Measurements from ENCODE around the gene JMJD4.

JMJD4 gene

DNA sequence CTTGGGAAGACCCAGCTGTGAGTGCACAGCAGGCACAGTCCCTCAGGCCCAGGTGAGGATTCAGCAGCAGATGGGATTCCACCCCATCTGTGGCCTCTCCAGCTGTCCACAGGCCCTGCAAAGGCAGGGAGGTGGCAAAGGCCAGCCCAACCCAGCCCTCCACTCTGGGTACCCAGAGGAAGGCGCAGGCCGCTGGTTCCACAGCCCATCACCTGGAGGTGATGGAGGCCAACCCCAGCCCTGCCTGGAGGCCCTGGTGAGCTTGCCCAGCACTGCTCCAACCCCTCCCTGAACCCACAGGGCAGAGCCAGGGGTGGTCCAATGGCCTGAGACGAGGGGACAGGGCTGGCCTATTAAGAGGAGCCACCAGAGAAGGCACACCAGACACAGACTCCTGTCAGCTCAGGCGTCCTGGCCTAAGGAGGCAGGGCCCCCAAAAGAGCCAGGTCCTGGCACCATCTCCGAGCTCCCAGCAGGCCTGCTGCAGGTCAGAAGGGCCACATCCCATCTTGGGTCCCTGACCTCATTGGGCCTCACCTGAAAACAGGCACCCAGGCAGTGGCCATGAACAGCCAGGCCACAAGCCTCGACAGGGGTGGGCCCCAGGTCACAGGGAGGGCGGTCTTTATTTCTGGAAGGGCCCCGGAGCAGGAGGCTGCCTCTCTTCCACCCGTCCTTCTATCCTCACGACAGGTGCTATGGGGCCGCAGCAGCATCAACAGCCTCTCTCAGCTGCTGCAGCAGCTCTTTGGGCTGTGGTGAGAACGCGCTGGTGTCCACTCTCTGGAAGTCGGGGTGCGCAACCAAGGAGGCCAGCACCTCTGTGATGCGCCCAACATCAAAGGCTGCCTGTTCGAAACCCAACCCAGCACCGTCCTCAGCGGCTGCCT, 3.2 kb downstream of the JMJD4 start:
- H3K36me3 Mint-ChIP-seq (ENCODE audit: insufficient read depth): peaks cover 21% of the 10 kb centered on the region

DNA sequence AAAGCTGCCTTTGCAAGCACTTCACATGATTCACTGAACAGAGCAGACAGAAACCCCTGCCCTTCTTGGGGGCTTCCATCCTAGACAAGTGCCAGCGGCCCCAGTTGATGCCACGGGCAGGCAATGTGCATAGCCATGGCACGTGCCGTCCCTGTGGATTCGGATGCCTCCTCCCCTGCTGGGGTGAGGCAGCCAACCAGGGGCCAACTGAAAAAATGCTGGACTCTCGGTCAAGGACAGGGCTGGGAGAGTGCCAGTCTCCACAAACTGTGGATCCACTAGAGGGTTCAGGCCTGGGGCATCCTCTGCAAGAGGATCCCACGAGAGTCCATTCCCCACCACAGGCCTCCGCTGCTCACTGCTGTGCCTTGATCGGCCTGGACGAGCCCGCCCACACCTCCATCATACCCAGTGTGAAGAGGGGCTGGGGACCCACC, 3.8 kb downstream of the JMJD4 start:
- DNase-seq (ENCODE audit: low spot score in 2 of 2): no peak
- H3K4me1 Mint-ChIP-seq: peaks cover 55% of the 10 kb centered on the region
- no peaks in the 10 kb centered on the region for H3K27me3 Mint-ChIP-seq
- no peak overlapping the region for H3K27ac Mint-ChIP-seq (ENCODE audit: low read depth)
- ATAC-seq (replicated peaks; ENCODE audit: extremely low read depth, poor library complexity, severe bottlenecking): no peak
- peaks cover 21% of the 10 kb centered on the region for H3K36me3 Mint-ChIP-seq (ENCODE audit: insufficient read depth)
- no peak overlapping the region for H3K4me3 Mint-ChIP-seq
- H3K9me3 Mint-ChIP-seq: no peaks in the 10 kb centered on the region

More for the DNA sequence above, 3.2 kb downstream of the JMJD4 start:
- ATAC-seq (replicated peaks; ENCODE audit: extremely low read depth, poor library complexity, severe bottlenecking): no peak
- no peak for DNase-seq (ENCODE audit: low spot score in 2 of 2)
- Mint-ChIP-seq H3K4me1 (peaks cover 60% of the 10 kb centered on the region), H3K4me3 (no peak overlapping the region), H3K9me3 (no peaks in the 10 kb centered on the region), H3K27ac (ENCODE audit: low read depth) (no peak overlapping the region), H3K27me3 (no peaks in the 10 kb centered on the region)

- no peak overlapping the region for H3K27ac Mint-ChIP-seq (ENCODE audit: low read depth)
- no peaks in the 10 kb centered on the region for H3K27me3 Mint-ChIP-seq
- H3K36me3 Mint-ChIP-seq (ENCODE audit: insufficient read depth): peaks cover 16% of the 10 kb centered on the region
- DNase-seq (ENCODE audit: low spot score in 2 of 2) (no peak), ATAC-seq (replicated peaks; ENCODE audit: extremely low read depth, poor library complexity, severe bottlenecking) (no peak)
- H3K4me1 Mint-ChIP-seq: peaks cover 49% of the 10 kb centered on the region
- no peaks in the 10 kb centered on the region for H3K9me3 Mint-ChIP-seq
- peak overlapping the region; percentile 79 for H3K4me3 Mint-ChIP-seq
Measured at GRCh38 chr1:227730630-227731151, 4.4 kb downstream of the JMJD4 start.

GRCh38 chr1:227729881-227730629, 5.0 kb downstream of the JMJD4 start:
- DNase-seq (ENCODE audit: low spot score in 2 of 2) (no peak), ATAC-seq (replicated peaks; ENCODE audit: extremely low read depth, poor library complexity, severe bottlenecking) (no peak)
- Mint-ChIP-seq H3K27ac (ENCODE audit: low read depth) (peak overlapping the region; percentile 60), H3K9me3 (no peaks in the 10 kb centered on the region), H3K4me1 (peaks cover 47% of the 10 kb centered on the region), H3K4me3 (peak overlapping the region; percentile 79), H3K27me3 (no peaks in the 10 kb centered on the region), H3K36me3 (ENCODE audit: insufficient read depth) (peaks cover 13% of the 10 kb centered on the region)

GRCh38 chr1:227729144-227729880, 5.8 kb downstream of the JMJD4 start:
- DNase-seq (ENCODE audit: low spot score in 2 of 2): no peak
- Mint-ChIP-seq H3K36me3 (ENCODE audit: insufficient read depth) (peaks cover 8% of the 10 kb centered on the region), H3K4me1 (peaks cover 43% of the 10 kb centered on the region), H3K9me3 (no peaks in the 10 kb centered on the region), H3K4me3 (peak overlapping the region; percentile 79), H3K27me3 (peaks cover 3% of the 10 kb centered on the region), H3K27ac (ENCODE audit: low read depth) (peak overlapping the region; percentile 60)
- ATAC-seq (replicated peaks; ENCODE audit: extremely low read depth, poor library complexity, severe bottlenecking): no peak

GRCh38 chr1:227728892-227729143, 6.3 kb downstream of the JMJD4 start:
- peaks cover 38% of the 10 kb centered on the region for H3K4me1 Mint-ChIP-seq
- peak overlapping the region; percentile 74 for H3K27ac Mint-ChIP-seq (ENCODE audit: low read depth)
- peaks cover 8% of the 10 kb centered on the region for H3K36me3 Mint-ChIP-seq (ENCODE audit: insufficient read depth)
- H3K27me3 Mint-ChIP-seq: peaks cover 8% of the 10 kb centered on the region
- DNase-seq (ENCODE audit: low spot score in 2 of 2) (no peak), ATAC-seq (replicated peaks; ENCODE audit: extremely low read depth, poor library complexity, severe bottlenecking) (no peak)
- H3K9me3 Mint-ChIP-seq: no peaks in the 10 kb centered on the region
- H3K4me3 Mint-ChIP-seq: peak overlapping the region; percentile 79

GRCh38 chr1:227728059-227728891, 6.8 kb downstream of the JMJD4 start:
- peak overlapping the region; percentile 74 for H3K27ac Mint-ChIP-seq (ENCODE audit: low read depth)
- peaks cover 1% of the 10 kb centered on the region for H3K9me3 Mint-ChIP-seq
- peaks cover 13% of the 10 kb centered on the region for H3K27me3 Mint-ChIP-seq
- peaks cover 33% of the 10 kb centered on the region for H3K4me1 Mint-ChIP-seq
- peaks cover 4% of the 10 kb centered on the region for H3K36me3 Mint-ChIP-seq (ENCODE audit: insufficient read depth)
- H3K4me3 Mint-ChIP-seq: peak overlapping the region; percentile 79
- no peak for DNase-seq (ENCODE audit: low spot score in 2 of 2)
- peak; percentile 26 for ATAC-seq (replicated peaks; ENCODE audit: extremely low read depth, poor library complexity, severe bottlenecking)

DNA sequence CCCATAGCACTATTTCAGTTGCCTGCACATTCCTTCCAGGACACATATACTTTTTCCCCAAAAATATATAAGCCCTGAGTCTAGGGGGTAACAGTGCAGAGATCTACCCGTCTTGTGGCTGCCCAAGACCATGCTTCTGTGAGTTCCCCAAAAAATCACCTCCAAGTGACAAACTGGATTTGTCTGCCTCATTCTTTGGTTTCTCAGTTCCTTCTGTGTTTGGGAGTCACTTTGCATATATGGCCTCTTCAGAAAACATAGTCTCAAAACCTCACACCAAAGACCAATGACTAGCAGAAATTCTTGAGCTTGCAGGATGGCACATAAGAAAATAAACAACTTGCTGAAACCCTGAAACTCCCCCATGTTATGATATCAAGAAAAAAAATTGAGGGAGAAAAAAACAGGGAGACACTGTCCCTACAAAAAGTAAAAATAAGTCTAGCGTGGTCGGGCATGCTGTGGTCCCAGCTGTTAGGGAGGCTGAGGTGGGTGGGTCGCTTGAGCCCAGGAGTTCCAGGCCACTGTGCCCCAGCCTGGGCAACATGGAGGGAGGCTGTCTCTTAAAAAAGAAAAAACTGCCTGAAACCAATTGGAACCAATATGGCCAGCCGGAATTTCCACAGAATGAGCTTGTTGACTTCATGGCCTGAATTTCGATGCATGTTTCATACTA, 8.0 kb downstream of the JMJD4 start:
- Mint-ChIP-seq H3K27me3 (peaks cover 19% of the 10 kb centered on the region), H3K4me3 (peak overlapping the region; percentile 20), H3K27ac (ENCODE audit: low read depth) (no peak overlapping the region), H3K4me1 (peaks cover 27% of the 10 kb centered on the region), H3K36me3 (ENCODE audit: insufficient read depth) (peaks cover 4% of the 10 kb centered on the region), H3K9me3 (peaks cover 11% of the 10 kb centered on the region)
- DNase-seq (ENCODE audit: low spot score in 2 of 2) (no peak), ATAC-seq (replicated peaks; ENCODE audit: extremely low read depth, poor library complexity, severe bottlenecking) (no peak)

GRCh38 chr1:227726318-227726717, 8.8 kb downstream of the JMJD4 start:
- Mint-ChIP-seq H3K4me3 (no peak overlapping the region), H3K27me3 (peaks cover 20% of the 10 kb centered on the region), H3K36me3 (ENCODE audit: insufficient read depth) (peaks cover 3% of the 10 kb centered on the region), H3K9me3 (peaks cover 17% of the 10 kb centered on the region), H3K27ac (ENCODE audit: low read depth) (no peak overlapping the region), H3K4me1 (peaks cover 27% of the 10 kb centered on the region)
- DNase-seq (ENCODE audit: low spot score in 2 of 2) (no peak), ATAC-seq (replicated peaks; ENCODE audit: extremely low read depth, poor library complexity, severe bottlenecking) (no peak)

- no peak for ATAC-seq (replicated peaks; ENCODE audit: extremely low read depth, poor library complexity, severe bottlenecking)
- Mint-ChIP-seq H3K27me3 (peaks cover 33% of the 10 kb centered on the region), H3K4me3 (no peak overlapping the region), H3K36me3 (ENCODE audit: insufficient read depth) (peaks cover 3% of the 10 kb centered on the region), H3K9me3 (peaks cover 28% of the 10 kb centered on the region), H3K27ac (ENCODE audit: low read depth) (no peak overlapping the region), H3K4me1 (peaks cover 23% of the 10 kb centered on the region)
- DNase-seq (ENCODE audit: low spot score in 2 of 2): no peak
Measured at GRCh38 chr1:227725046-227725445, 10.1 kb downstream of the JMJD4 start.

DNA sequence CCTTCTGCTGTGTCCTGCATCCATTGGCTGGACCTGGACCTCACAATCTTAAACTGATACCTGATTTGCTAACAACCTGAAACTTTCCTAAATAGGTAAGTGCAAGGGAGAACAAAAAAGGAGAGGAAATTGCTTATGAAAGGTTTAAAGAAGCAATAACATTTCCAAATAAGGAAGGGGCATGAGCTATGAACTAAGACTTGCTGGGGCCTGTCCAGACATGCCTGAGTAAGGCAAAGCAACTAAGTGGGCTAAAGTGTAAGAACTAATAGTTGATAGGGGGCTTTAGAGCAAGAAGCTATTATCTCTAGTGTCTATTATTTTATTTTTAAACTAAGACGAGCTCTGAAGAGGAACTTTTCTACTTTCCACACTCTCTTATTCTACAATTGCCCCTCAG, 11.6 kb downstream of the JMJD4 start:
- no peak for ATAC-seq (replicated peaks; ENCODE audit: extremely low read depth, poor library complexity, severe bottlenecking)
- peaks cover 41% of the 10 kb centered on the region for H3K9me3 Mint-ChIP-seq
- no peak overlapping the region for H3K27ac Mint-ChIP-seq (ENCODE audit: low read depth)
- no peak for DNase-seq (ENCODE audit: low spot score in 2 of 2)
- no peak overlapping the region for H3K4me3 Mint-ChIP-seq
- H3K27me3 Mint-ChIP-seq: peaks cover 42% of the 10 kb centered on the region
- peaks cover 7% of the 10 kb centered on the region for H3K4me1 Mint-ChIP-seq
- H3K36me3 Mint-ChIP-seq (ENCODE audit: insufficient read depth): peaks cover under 1% of the 10 kb centered on the region

Measured in central memory CD8-positive, alpha-beta T cell (primary cell).